ENCODE measurements around the gene MARCO. TPM values are rescaled to one million over a fixed set of nuclear protein-coding genes. Genes with fewer than 3 reads are reported as not detected.

The MARCO gene
- total and polyA plus RNA-seq, 2 donors (not counting 1 experiment from before 2014, with no cell fraction given): 0.04 TPM; not detected in 1

- ChIA-PET POLR2A (no interaction called here), CTCF (no interaction called here)
- no peak overlapping the region for H3K27ac Mint-ChIP-seq
- no peaks in the 10 kb centered on the region for H3K4me1 Mint-ChIP-seq
- H3K9ac ChIP-seq (ENCODE audit: low read length): no peak overlapping the region
- 88% methylated on average over 7 of the region's 8 CpGs for WGBS (ENCODE audit: insufficient coverage)
- no peak overlapping the region for H2AFZ ChIP-seq (ENCODE audit: insufficient read depth, low read depth, low read length, poor library complexity, severe bottlenecking)
- DNase-seq (no peak), ATAC-seq (ENCODE audit: low read depth) (no peak)
- no peaks in the 10 kb centered on the region for H3K9me3 Mint-ChIP-seq (ENCODE audit: insufficient read depth)
- H3K4me2 ChIP-seq (replicated peaks; ENCODE audit: low read depth, low read length, poor library complexity, severe bottlenecking): no peak overlapping the region
- no peaks in the 10 kb centered on the region for H4K20me1 ChIP-seq (ENCODE audit: control insufficient read depth, insufficient read depth, low read length, poor library complexity, severe bottlenecking)
- H3K79me2 ChIP-seq (ENCODE audit: control insufficient read depth, insufficient read depth, low read length): no peaks in the 10 kb centered on the region
- H3K27me3 Mint-ChIP-seq: peaks cover 5% of the 10 kb centered on the region
- H3K36me3 ChIP-seq (replicated peaks in 1 of 2; ENCODE audit: control extremely low read depth in 1 of 2, control insufficient read depth in 1 of 2, extremely low read depth in 1 of 2, insufficient read depth in 2 of 2, low read length in 1 of 2): no peaks in the 10 kb centered on the region
- H3K27ac ChIP-seq (ENCODE audit: low read length in 2 of 2): no peak overlapping the region
- no peak overlapping the region for H3K4me3 Mint-ChIP-seq
- H3K4me1 ChIP-seq (ENCODE audit: control insufficient read depth in 2 of 2, insufficient read depth in 2 of 2, low read length in 2 of 2): no peaks in the 10 kb centered on the region
- TF ChIP-seq CTCF (IDR thresholded peaks at IDR 0.05) (no peak), EZH2 (IDR thresholded peaks at IDR 0.05; ENCODE audit: borderline replicate concordance, insufficient read depth, low read depth, low read length, poor library complexity, severe bottlenecking) (no peak)
- H3K4me3 ChIP-seq (ENCODE audit: control extremely low read depth in 1 of 5, extremely low read depth in 1 of 5, insufficient read depth in 1 of 5, low read depth in 2 of 5, low read length in 4 of 5): no peak overlapping the region
- H3K27me3 ChIP-seq (replicated peaks in 1 of 4; ENCODE audit: control extremely low read depth in 1 of 4, control insufficient read depth in 3 of 4, insufficient read depth in 4 of 4, low read length in 3 of 4): peaks cover 0 to 4% (median 0%) of the 10 kb centered on the region in 4 experiments
- intact Hi-C loops (cut with micrococcal nuclease): no loop called here
- H3K9me3 ChIP-seq (ENCODE audit: control extremely low read depth in 1 of 3, control insufficient read depth in 2 of 3, insufficient read depth in 1 of 3, low read length in 2 of 3): peaks cover 0 to 3% (median 0%) of the 10 kb centered on the region in 3 donors
Measured at GRCh38 chr2:118911936-118912335, 30.1 kb upstream of the MARCO start.

GRCh38 chr2:118913131-118913802, 28.7 kb upstream of the MARCO start:
- no peak overlapping the region for H3K9ac ChIP-seq (ENCODE audit: low read length)
- H3K4me3 ChIP-seq (ENCODE audit: control extremely low read depth in 1 of 5, extremely low read depth in 1 of 5, insufficient read depth in 1 of 5, low read depth in 2 of 5, low read length in 4 of 5): no peak overlapping the region
- H3K27me3 ChIP-seq (replicated peaks in 1 of 4; ENCODE audit: control extremely low read depth in 1 of 4, control insufficient read depth in 3 of 4, insufficient read depth in 4 of 4, low read length in 3 of 4): peaks cover 0 to 4% (median 0%) of the 10 kb centered on the region in 4 experiments
- H2AFZ ChIP-seq (ENCODE audit: insufficient read depth, low read depth, low read length, poor library complexity, severe bottlenecking): no peak overlapping the region
- H3K27me3 Mint-ChIP-seq: peaks cover 4% of the 10 kb centered on the region
- TF ChIP-seq CTCF (IDR thresholded peaks at IDR 0.05): no peak
- TF ChIP-seq EZH2 (IDR thresholded peaks at IDR 0.05; ENCODE audit: borderline replicate concordance, insufficient read depth, low read depth, low read length, poor library complexity, severe bottlenecking): no peak
- H4K20me1 ChIP-seq (ENCODE audit: control insufficient read depth, insufficient read depth, low read length, poor library complexity, severe bottlenecking): no peaks in the 10 kb centered on the region
- H3K4me1 Mint-ChIP-seq: no peaks in the 10 kb centered on the region
- H3K4me2 ChIP-seq (replicated peaks; ENCODE audit: low read depth, low read length, poor library complexity, severe bottlenecking): no peak overlapping the region
- no peaks in the 10 kb centered on the region for H3K9me3 Mint-ChIP-seq (ENCODE audit: insufficient read depth)
- no peak for DNase-seq
- ATAC-seq (ENCODE audit: low read depth): no peak
- intact Hi-C loops (cut with micrococcal nuclease): no loop called here
- H3K9me3 ChIP-seq (ENCODE audit: control extremely low read depth in 1 of 3, control insufficient read depth in 2 of 3, insufficient read depth in 1 of 3, low read length in 2 of 3): no peaks in the 10 kb centered on the region
- H3K27ac Mint-ChIP-seq: no peak overlapping the region
- H3K4me1 ChIP-seq (ENCODE audit: control insufficient read depth in 2 of 2, insufficient read depth in 2 of 2, low read length in 2 of 2): no peaks in the 10 kb centered on the region
- POLR2A ChIA-PET: no interaction called here
- H3K4me3 Mint-ChIP-seq: no peak overlapping the region
- CTCF ChIA-PET: no interaction called here
- H3K36me3 ChIP-seq (replicated peaks in 1 of 2; ENCODE audit: control extremely low read depth in 1 of 2, control insufficient read depth in 1 of 2, extremely low read depth in 1 of 2, insufficient read depth in 2 of 2, low read length in 1 of 2): no peaks in the 10 kb centered on the region
- 50% methylated on average over 1 of the region's 3 CpGs for WGBS (ENCODE audit: insufficient coverage)
- H3K79me2 ChIP-seq (ENCODE audit: control insufficient read depth, insufficient read depth, low read length): no peaks in the 10 kb centered on the region
- no peak overlapping the region for H3K27ac ChIP-seq (ENCODE audit: low read length in 2 of 2)

Measured in B cell (primary cell).